ENCODE results near the gene HIP1R. TPM values are rescaled to one million over a fixed set of nuclear protein-coding genes. Genes with fewer than 3 reads are reported as not detected.

HIP1R gene
- total RNA-seq, 5 donors from 2014 or later (not counting 1 experiment from before 2014, with no cell fraction given) = 108 to 123 (median 116) TPM

- DNase-seq (no peak), ATAC-seq (replicated peaks in 1 of 4) (no peak)
- Mint-ChIP-seq H3K27me3 (no peaks in the 10 kb centered on the region), H3K36me3 (no peaks in the 10 kb centered on the region), H3K27ac (peak overlapping the region; percentile 42 to 92), H3K4me1 (peaks cover 91 to 95% (median 93%) of the 10 kb centered on the region in 3 donors), H3K9me3 (peaks cover 0 to 5% (median 0%) of the 10 kb centered on the region in 3 donors), H3K4me3 (peak overlapping the region; percentile 90 to 94 (median 93))
- Histone ChIP-seq H3K27me3 (replicated peaks in 1 of 2; ENCODE audit: control insufficient read depth in 2 of 2, extremely low read depth in 1 of 2, insufficient read depth in 2 of 2, low read length in 1 of 2) (no peaks in the 10 kb centered on the region), H3K27ac (ENCODE audit: low read length) (peak overlapping the region; percentile 93), H3K36me3 (ENCODE audit: control insufficient read depth in 2 of 2, extremely low read depth in 1 of 2, insufficient read depth in 1 of 2, low read length in 1 of 2) (no peaks in the 10 kb centered on the region), H3K4me3 (ENCODE audit: control insufficient read depth in 1 of 2, extremely low read depth in 1 of 2, low read length in 1 of 2) (no peak overlapping the region), H3K4me1 (ENCODE audit: control insufficient read depth in 1 of 2, extremely low read depth in 1 of 2, insufficient read depth in 2 of 2, low read length in 2 of 2) (peaks cover 39 to 77% of the 10 kb centered on the region in 2 experiments), H3K9me3 (no peaks in the 10 kb centered on the region)
- POLR2A ChIA-PET = interaction anchor here (0.7 to 1.3 kb wide), 5 partner anchors 11 to 259 kb away, joined by 3 to 4 read pairs (median 4); no protein-coding TSS in a partner anchor
- no CpG with 5 or more reads among the region's 7 CpGs for WGBS (ENCODE audit: insufficient coverage)
- CTCF ChIA-PET = interaction anchor here in 1 of 2 donors (0.7 kb wide), 3 partner anchors 11 to 21 kb away, joined by 3 to 7 read pairs (median 3); no protein-coding TSS in a partner anchor
These were observed 58.2 kb downstream of the HIP1R start for GRCh38 chr12:122893208-122894153.

GRCh38 chr12:122894193-122895121 is 59.2 kb downstream of the HIP1R start:
- Mint-ChIP-seq H3K4me3 (peak overlapping the region; percentile 90 to 94 (median 93)), H3K4me1 (peaks cover 90 to 95% (median 93%) of the 10 kb centered on the region in 3 donors), H3K27me3 (no peaks in the 10 kb centered on the region), H3K27ac (peak overlapping the region; percentile 90 to 92), H3K9me3 (peaks cover 0 to 5% (median 0%) of the 10 kb centered on the region in 3 donors), H3K36me3 (no peaks in the 10 kb centered on the region)
- no peak for ATAC-seq (replicated peaks in 1 of 4)
- ChIA-PET POLR2A (interaction anchor here (0.9 to 1.3 kb wide), 3 partner anchors 12 to 22 kb away, joined by 3 to 4 read pairs (median 3); no protein-coding TSS in a partner anchor), CTCF (interaction anchor here in 1 of 2 donors (0.7 kb wide), 2 partner anchors 12 to 14 kb away, joined by 3 to 7 read pairs; no protein-coding TSS in a partner anchor)
- 45% methylated on average over 10 of the region's 15 CpGs for WGBS (ENCODE audit: insufficient coverage)
- H3K27me3 ChIP-seq (replicated peaks in 1 of 2; ENCODE audit: control insufficient read depth in 2 of 2, extremely low read depth in 1 of 2, insufficient read depth in 2 of 2, low read length in 1 of 2) = no peaks in the 10 kb centered on the region
- H3K9me3 ChIP-seq = no peaks in the 10 kb centered on the region
- peaks cover 38 to 76% of the 10 kb centered on the region in 2 experiments for H3K4me1 ChIP-seq (ENCODE audit: control insufficient read depth in 1 of 2, extremely low read depth in 1 of 2, insufficient read depth in 2 of 2, low read length in 2 of 2)
- peak overlapping the region; percentile 93 for H3K27ac ChIP-seq (ENCODE audit: low read length)
- H3K36me3 ChIP-seq (ENCODE audit: control insufficient read depth in 2 of 2, extremely low read depth in 1 of 2, insufficient read depth in 1 of 2, low read length in 1 of 2) = no peaks in the 10 kb centered on the region
- H3K4me3 ChIP-seq (ENCODE audit: control insufficient read depth in 1 of 2, extremely low read depth in 1 of 2, low read length in 1 of 2) = peak overlapping the region; percentile 76 to 81
- peak in 9 of 35 experiments; percentile 13 to 63 (median 32) for DNase-seq

- POLR2A ChIA-PET = no interaction called here
- ATAC-seq (replicated peaks in 1 of 4) (no peak), DNase-seq (peak in 1 of 35 experiments; percentile 33)
- Mint-ChIP-seq H3K36me3 (no peaks in the 10 kb centered on the region), H3K4me3 (peak overlapping the region; percentile 90 to 94 (median 93)), H3K4me1 (peaks cover 92 to 95% (median 94%) of the 10 kb centered on the region in 3 donors), H3K9me3 (peaks cover 0 to 5% (median 0%) of the 10 kb centered on the region in 3 donors), H3K27ac (peak overlapping the region; percentile 90 to 92), H3K27me3 (no peaks in the 10 kb centered on the region)
- peak overlapping the region; percentile 93 for H3K27ac ChIP-seq (ENCODE audit: low read length)
- WGBS (ENCODE audit: insufficient coverage) = 30% methylated on average over 9 of the region's 9 CpGs
- CTCF ChIA-PET = interaction anchor here in 1 of 2 donors (0.6 kb wide), 1 partner anchor 96 kb away, joined by 6 read pairs; no protein-coding TSS in a partner anchor
- H3K4me3 ChIP-seq (ENCODE audit: control insufficient read depth in 1 of 2, extremely low read depth in 1 of 2, low read length in 1 of 2) = peak overlapping the region; percentile 76 to 81
- H3K27me3 ChIP-seq (replicated peaks in 1 of 2; ENCODE audit: control insufficient read depth in 2 of 2, extremely low read depth in 1 of 2, insufficient read depth in 2 of 2, low read length in 1 of 2) = no peaks in the 10 kb centered on the region
- no peaks in the 10 kb centered on the region for H3K9me3 ChIP-seq
- H3K36me3 ChIP-seq (ENCODE audit: control insufficient read depth in 2 of 2, extremely low read depth in 1 of 2, insufficient read depth in 1 of 2, low read length in 1 of 2) = no peaks in the 10 kb centered on the region
- peaks cover 42 to 76% of the 10 kb centered on the region in 2 experiments for H3K4me1 ChIP-seq (ENCODE audit: control insufficient read depth in 1 of 2, extremely low read depth in 1 of 2, insufficient read depth in 2 of 2, low read length in 2 of 2)
These were observed 60.1 kb downstream of the HIP1R start for GRCh38 chr12:122895320-122895703.

GRCh38 chr12:122895704-122896636 is 60.7 kb downstream of the HIP1R start, which contains the start of gene VPS37B:
Gene VPS37B, minus strand, starts transcription at chr12:122896124. Its CDS starts 62 bp downstream, at chr12:122896062.
- no peaks in the 10 kb centered on the region for H3K27me3 Mint-ChIP-seq
- ATAC-seq (replicated peaks in 1 of 4) (peak; percentile 55 to 77 (median 59)), DNase-seq (peak; percentile 68 to 95 (median 88))
- no peaks in the 10 kb centered on the region for H3K36me3 Mint-ChIP-seq
- WGBS (ENCODE audit: insufficient coverage) = 4% methylated on average over 76 of the region's 81 CpGs
- H3K27ac Mint-ChIP-seq = peak within 1 kb of the TSS; percentile 90 to 92
- peaks cover 0 to 5% (median 0%) of the 10 kb centered on the region in 3 donors for H3K9me3 Mint-ChIP-seq
- H3K4me1 ChIP-seq (ENCODE audit: control insufficient read depth in 1 of 2, extremely low read depth in 1 of 2, insufficient read depth in 2 of 2, low read length in 2 of 2) = peaks cover 41 to 78% of the 10 kb centered on the region in 2 experiments
- H3K27ac ChIP-seq (ENCODE audit: low read length) = peak within 1 kb of the TSS; percentile 93
- no peaks in the 10 kb centered on the region for H3K27me3 ChIP-seq (replicated peaks in 1 of 2; ENCODE audit: control insufficient read depth in 2 of 2, extremely low read depth in 1 of 2, insufficient read depth in 2 of 2, low read length in 1 of 2)
- peak within 1 kb of the TSS; percentile 90 to 94 (median 93) for H3K4me3 Mint-ChIP-seq
- POLR2A ChIA-PET = interaction anchor here in 1 of 2 donors (0.6 kb wide), 1 partner anchor 526 kb away, joined by 3 read pairs; no protein-coding TSS in a partner anchor
- peaks cover 90 to 94% (median 90%) of the 10 kb centered on the region in 3 donors for H3K4me1 Mint-ChIP-seq
- no peaks in the 10 kb centered on the region for H3K36me3 ChIP-seq (ENCODE audit: control insufficient read depth in 2 of 2, extremely low read depth in 1 of 2, insufficient read depth in 1 of 2, low read length in 1 of 2)
- H3K9me3 ChIP-seq = no peaks in the 10 kb centered on the region
- peak within 1 kb of the TSS; percentile 76 to 81 for H3K4me3 ChIP-seq (ENCODE audit: control insufficient read depth in 1 of 2, extremely low read depth in 1 of 2, low read length in 1 of 2)
- CTCF ChIA-PET = interaction anchor here in 1 of 2 donors (0.6 kb wide), 1 partner anchor 96 kb away, joined by 6 read pairs; no protein-coding TSS in a partner anchor

DNA sequence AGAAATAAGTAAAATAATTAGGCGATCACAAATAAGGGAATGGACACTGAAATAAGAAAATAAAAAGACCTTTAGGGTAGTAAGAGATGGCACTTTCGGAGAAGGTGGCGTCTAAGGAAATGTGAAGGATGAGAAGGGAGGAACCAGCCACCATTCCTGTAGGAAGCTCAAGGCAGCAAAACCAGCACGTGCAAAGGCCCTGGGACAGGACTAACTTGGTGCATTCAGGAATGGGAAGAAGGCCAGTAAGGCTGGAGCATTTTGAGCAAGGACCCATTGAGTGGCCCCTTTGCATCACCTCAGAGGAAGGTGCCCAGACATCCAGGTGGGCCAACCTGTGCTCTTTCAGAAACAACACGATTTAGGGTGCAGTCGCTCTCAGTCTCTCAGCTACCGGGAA is 61.4 kb downstream of the HIP1R start:
- Histone ChIP-seq H3K4me1 (ENCODE audit: control insufficient read depth in 1 of 2, extremely low read depth in 1 of 2, insufficient read depth in 2 of 2, low read length in 2 of 2) (peaks cover 41 to 80% of the 10 kb centered on the region in 2 experiments), H3K36me3 (ENCODE audit: control insufficient read depth in 2 of 2, extremely low read depth in 1 of 2, insufficient read depth in 1 of 2, low read length in 1 of 2) (no peaks in the 10 kb centered on the region), H3K9me3 (no peaks in the 10 kb centered on the region), H3K27ac (ENCODE audit: low read length) (peak overlapping the region; percentile 93), H3K27me3 (replicated peaks in 1 of 2; ENCODE audit: control insufficient read depth in 2 of 2, extremely low read depth in 1 of 2, insufficient read depth in 2 of 2, low read length in 1 of 2) (no peaks in the 10 kb centered on the region), H3K4me3 (ENCODE audit: control insufficient read depth in 1 of 2, extremely low read depth in 1 of 2, low read length in 1 of 2) (peak overlapping the region in 1 of 2 donors; percentile 76)
- WGBS (ENCODE audit: insufficient coverage) = 96% methylated on average over 4 of the region's 7 CpGs
- peak overlapping the region; percentile 90 to 94 (median 93) for H3K4me3 Mint-ChIP-seq
- no peaks in the 10 kb centered on the region for H3K27me3 Mint-ChIP-seq
- peaks cover 0 to 5% (median 0%) of the 10 kb centered on the region in 3 donors for H3K9me3 Mint-ChIP-seq
- ChIA-PET POLR2A (interaction anchor here in 1 of 2 donors (0.6 kb wide), 1 partner anchor 526 kb away, joined by 3 read pairs; no protein-coding TSS in a partner anchor), CTCF (interaction anchor here in 1 of 2 donors (2.8 kb wide), 1 partner anchor 8 kb away, joined by 20 read pairs; no protein-coding TSS in a partner anchor)
- H3K36me3 Mint-ChIP-seq = no peaks in the 10 kb centered on the region
- DNase-seq (no peak), ATAC-seq (replicated peaks in 1 of 4) (no peak)
- peaks cover 88 to 93% (median 89%) of the 10 kb centered on the region in 3 donors for H3K4me1 Mint-ChIP-seq
- H3K27ac Mint-ChIP-seq = peak overlapping the region; percentile 90 to 92
